Kidney epithelial cell (primary cell): ENCODE results near the gene PLD1. TPM values are rescaled to one million over a fixed set of nuclear protein-coding genes. Genes with fewer than 3 reads are reported as not detected.
"Not testable (repeated sequence)": the region's sequence is repeated elsewhere in the genome, so short reads cannot be mapped to it uniquely, and the experiment has no call there.

Experiments used
- DNase-seq: peaks from one replicate; pipeline ENCODE4 v3.0.0-alpha.2; 2010; ENCODE audit warnings: low read depth
- H3K27me3 ChIP-seq: 2 replicates; pipeline ENCODE4 v1.6.0; 2011; ENCODE audit warnings: low read length; ENCODE audit not compliant: control insufficient read depth, insufficient read depth
- H3K36me3 ChIP-seq: 2 replicates; pipeline ENCODE4 v1.5.1; 2011; ENCODE audit warnings: low read length; ENCODE audit not compliant: control insufficient read depth, insufficient read depth
- H3K4me3 ChIP-seq: 2 replicates; pipeline ENCODE4 v1.5.1; 2011; ENCODE audit warnings: low read depth, mild to moderate bottlenecking, control low read depth, low read length
- total RNA-seq: library from RNA; depleted of rRNA; stranded (reverse); fragments of >200 nt; gene quantifications from 2 replicates; pipeline ENCODE4 v1.2.3, GENCODE V29; 2015
- TF ChIP-seq, protein P1 (sequence below): IDR thresholded peaks from 2 replicates; pipeline ENCODE4 v1.5.1; 2011; ENCODE audit warnings: mild to moderate bottlenecking, moderate library complexity, low read length, control low read depth, inconsistent platforms; ENCODE audit not compliant: insufficient read depth, poor library complexity, severe bottlenecking

The PLD1 gene
- total RNA-seq, 1 donor from 2014 or later: 5.8 TPM

DNA sequence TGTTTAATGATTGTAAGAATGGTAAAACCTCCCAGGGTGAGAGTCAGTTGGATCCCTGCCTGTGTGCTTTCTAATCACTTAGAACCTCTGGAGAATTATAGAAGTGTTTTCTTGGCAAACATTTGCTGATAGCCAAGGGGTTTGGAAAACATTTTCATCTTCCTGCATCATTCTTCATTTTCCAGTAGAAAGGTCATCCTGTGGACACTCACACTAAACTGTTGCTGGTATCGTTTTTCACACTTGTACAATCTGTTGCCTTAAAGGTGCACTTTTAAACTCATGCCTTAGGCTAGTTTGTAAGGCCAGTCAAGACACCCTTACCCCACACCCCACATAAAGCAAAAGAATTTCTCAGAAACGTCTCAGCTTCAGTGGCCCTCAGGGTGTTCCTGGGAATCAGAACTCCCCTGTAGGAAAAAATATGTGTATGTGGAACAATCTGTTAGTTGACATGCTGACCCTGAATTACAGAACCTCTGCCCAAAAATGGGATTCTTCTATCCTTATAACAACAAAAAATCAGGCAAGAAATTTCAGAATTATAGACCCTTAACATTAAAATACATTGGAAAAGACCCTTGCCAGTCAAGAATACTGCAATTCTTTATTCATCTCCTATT is 5.8 kb upstream of the PLD1 start:
- no peaks in the 10 kb centered on the region for H3K36me3 ChIP-seq
- DNase-seq: no peak
- no peak overlapping the region for H3K4me3 ChIP-seq
- H3K27me3 ChIP-seq: no peaks in the 10 kb centered on the region
- TF ChIP-seq, protein P1, sequence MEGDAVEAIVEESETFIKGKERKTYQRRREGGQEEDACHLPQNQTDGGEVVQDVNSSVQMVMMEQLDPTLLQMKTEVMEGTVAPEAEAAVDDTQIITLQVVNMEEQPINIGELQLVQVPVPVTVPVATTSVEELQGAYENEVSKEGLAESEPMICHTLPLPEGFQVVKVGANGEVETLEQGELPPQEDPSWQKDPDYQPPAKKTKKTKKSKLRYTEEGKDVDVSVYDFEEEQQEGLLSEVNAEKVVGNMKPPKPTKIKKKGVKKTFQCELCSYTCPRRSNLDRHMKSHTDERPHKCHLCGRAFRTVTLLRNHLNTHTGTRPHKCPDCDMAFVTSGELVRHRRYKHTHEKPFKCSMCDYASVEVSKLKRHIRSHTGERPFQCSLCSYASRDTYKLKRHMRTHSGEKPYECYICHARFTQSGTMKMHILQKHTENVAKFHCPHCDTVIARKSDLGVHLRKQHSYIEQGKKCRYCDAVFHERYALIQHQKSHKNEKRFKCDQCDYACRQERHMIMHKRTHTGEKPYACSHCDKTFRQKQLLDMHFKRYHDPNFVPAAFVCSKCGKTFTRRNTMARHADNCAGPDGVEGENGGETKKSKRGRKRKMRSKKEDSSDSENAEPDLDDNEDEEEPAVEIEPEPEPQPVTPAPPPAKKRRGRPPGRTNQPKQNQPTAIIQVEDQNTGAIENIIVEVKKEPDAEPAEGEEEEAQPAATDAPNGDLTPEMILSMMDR: no peak

DNA sequence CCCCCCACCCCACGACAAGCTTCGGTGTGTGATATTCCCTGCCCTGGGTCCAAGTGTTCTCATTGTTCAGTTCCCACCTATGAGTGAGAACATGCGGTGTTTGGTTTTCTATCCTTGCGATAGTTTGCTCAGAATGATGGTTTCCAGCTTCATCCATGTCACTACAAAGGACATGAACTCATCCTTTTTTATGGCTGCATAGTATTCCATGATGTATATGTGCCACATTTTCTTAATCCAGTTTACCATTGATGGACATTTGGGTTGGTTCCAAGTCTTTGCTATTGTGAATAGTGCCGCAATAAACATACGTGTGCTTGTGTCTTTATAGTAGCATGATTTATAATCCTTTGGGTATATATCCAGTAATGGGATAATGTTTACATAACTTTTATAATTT is 4.4 kb upstream of the PLD1 start:
- H3K27me3 ChIP-seq, H3K36me3 ChIP-seq, H3K4me3 ChIP-seq, DNase-seq: not testable (repeated sequence)

DNA sequence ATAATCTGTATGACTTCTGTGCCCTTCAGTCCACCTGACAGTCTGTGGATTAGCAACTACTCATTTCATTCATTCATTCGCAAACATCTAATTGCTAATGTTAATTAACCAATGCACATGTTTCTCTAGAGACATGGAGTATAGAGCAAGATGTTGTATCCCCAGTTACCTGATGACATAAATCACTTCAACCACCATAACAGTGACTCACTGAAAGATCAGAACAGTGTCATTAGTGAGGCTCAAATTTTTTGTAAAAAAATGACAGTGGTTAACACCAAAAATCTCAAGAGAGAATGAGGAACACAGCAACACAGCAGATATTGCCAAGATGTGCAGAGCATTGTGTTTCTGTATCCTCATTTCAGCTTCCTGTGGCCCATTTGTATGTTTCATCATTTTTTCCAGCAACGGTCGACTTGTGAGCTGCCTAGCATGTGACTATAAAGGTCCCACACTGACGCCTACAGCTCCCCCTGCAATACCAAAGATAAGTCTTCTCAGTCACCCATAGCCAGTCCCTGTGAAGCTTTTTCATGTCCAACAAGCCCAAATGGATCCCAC is 3.7 kb upstream of the PLD1 start:
- H3K4me3 ChIP-seq: no peak overlapping the region
- no peak for DNase-seq
- TF ChIP-seq, protein P1: no peak

DNA sequence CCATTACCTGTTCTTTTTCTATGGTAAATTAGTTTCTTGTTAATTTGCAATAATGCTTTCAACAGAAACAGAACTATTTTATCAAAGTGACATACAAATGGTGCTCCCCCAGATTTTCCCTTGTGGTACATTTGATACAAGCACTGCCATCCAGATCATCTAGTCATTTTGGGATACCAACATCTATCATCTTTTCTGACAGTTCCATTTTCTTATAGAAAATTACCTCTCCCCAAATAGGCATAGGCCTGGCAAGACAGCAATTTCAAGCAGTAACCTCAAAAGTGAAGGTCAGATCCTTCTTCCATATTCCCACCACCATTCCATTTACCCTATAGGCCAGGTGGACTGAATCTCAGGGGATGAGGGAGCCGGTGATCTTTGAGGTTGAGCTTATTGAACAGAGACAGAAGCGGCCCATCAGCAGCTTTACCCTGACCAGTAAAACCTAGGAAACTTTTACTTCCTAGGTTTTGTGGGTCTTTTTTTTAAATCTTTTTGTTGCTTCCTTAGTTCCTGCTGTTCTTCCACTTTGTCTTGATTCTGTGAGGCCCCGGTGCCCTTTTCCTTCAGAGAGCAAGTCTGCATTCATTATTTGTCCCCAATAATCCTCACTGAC is 3.1 kb upstream of the PLD1 start:
- Histone ChIP-seq H3K27me3 (no peaks in the 10 kb centered on the region), H3K4me3 (no peak overlapping the region), H3K36me3 (no peaks in the 10 kb centered on the region)
- TF ChIP-seq, protein P1: no peak
- DNase-seq: no peak

More for the DNA sequence above, 3.7 kb upstream of the PLD1 start:
- no peaks in the 10 kb centered on the region for H3K36me3 ChIP-seq
- no peaks in the 10 kb centered on the region for H3K27me3 ChIP-seq

DNA sequence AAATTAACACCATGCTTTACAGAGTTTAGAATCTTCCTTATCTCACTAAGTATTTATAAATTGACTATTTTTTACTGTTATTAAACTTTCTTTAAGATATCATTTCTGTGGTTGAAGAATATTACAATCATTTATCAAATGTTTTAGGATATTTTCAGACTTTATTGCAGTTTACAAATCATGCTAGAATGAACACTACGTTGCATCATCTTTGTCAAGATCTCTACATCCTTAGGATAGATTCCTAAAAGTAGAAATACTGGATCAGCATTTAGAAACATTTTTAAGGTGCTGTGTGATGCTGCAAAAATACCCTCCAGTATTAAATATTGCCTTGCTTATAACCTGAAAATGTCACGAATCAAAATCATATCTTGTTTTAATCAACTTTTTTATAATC is 2.5 kb upstream of the PLD1 start:
- DNase-seq: no peak
- no peaks in the 10 kb centered on the region for H3K36me3 ChIP-seq

DNA sequence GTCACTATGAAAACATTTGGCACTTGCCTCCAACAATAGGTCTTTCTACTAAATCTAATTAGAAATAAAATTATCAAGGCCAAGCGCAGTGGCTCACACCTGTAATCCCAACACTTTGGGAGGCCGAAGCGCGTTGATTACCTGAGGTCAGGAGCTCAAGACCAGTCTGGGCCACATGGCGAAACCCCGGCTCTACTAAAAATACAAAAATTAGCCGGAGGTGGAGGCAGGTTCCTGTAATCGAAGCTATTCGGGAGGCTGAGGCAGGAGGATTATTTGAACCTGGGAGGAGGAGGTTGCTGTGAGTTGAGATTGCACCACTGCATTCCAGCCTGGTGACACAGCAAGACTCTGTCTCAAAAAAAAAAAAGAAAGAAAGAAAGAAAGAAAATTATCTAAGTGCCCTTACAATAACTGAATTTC is 1.6 kb upstream of the PLD1 start:
- TF ChIP-seq, protein P1: no peak
- no peaks in the 10 kb centered on the region for H3K27me3 ChIP-seq
- no peaks in the 10 kb centered on the region for H3K36me3 ChIP-seq
- no peak overlapping the region for H3K4me3 ChIP-seq
- no peak for DNase-seq

More for the DNA sequence above, 2.5 kb upstream of the PLD1 start:
- TF ChIP-seq, protein P1: no peak
- H3K4me3 ChIP-seq: no peak overlapping the region
- no peaks in the 10 kb centered on the region for H3K27me3 ChIP-seq
